Kidney epithelial cell (primary cell): ENCODE results near the gene MSL1. TPM values are rescaled to one million over a fixed set of nuclear protein-coding genes. Genes with fewer than 3 reads are reported as not detected.

Experiments used
- DNase-seq: peaks from one replicate; pipeline ENCODE4 v3.0.0-alpha.2; 2010; ENCODE audit warnings: low read depth
- H3K27me3 ChIP-seq: 2 replicates; pipeline ENCODE4 v1.6.0; 2011; ENCODE audit warnings: low read length; ENCODE audit not compliant: control insufficient read depth, insufficient read depth
- H3K36me3 ChIP-seq: 2 replicates; pipeline ENCODE4 v1.5.1; 2011; ENCODE audit warnings: low read length; ENCODE audit not compliant: control insufficient read depth, insufficient read depth
- H3K4me3 ChIP-seq: 2 replicates; pipeline ENCODE4 v1.5.1; 2011; ENCODE audit warnings: low read depth, mild to moderate bottlenecking, control low read depth, low read length
- total RNA-seq: library from RNA; depleted of rRNA; stranded (reverse); fragments of >200 nt; gene quantifications from 2 replicates; pipeline ENCODE4 v1.2.3, GENCODE V29; 2015
- TF ChIP-seq, protein P1 (sequence below): IDR thresholded peaks from 2 replicates; pipeline ENCODE4 v1.5.1; 2011; ENCODE audit warnings: mild to moderate bottlenecking, moderate library complexity, low read length, control low read depth, inconsistent platforms; ENCODE audit not compliant: insufficient read depth, poor library complexity, severe bottlenecking

MSL1 gene
- total RNA-seq, 1 donor from 2014 or later = 40.6 TPM

DNA sequence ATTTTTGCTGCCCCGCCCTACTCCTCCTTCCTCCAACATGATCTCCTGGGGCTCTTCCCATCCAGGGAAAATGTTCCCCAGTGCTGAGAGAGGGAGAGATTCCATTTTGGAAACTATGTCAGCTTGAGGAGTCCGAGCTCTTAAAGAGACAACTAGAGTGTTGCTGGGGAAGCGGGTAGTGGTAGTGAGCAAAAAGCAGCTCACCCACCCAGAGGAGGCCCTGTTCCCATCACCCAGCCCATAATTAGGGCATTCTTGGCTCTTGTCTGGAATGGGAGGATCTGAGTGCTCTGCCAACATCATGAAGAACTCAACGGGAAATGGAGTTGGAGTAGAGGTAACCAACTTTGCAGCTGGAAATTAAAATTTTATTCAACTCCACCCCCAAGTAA, 9.1 kb upstream of the MSL1 start:
- TF ChIP-seq, protein P1, sequence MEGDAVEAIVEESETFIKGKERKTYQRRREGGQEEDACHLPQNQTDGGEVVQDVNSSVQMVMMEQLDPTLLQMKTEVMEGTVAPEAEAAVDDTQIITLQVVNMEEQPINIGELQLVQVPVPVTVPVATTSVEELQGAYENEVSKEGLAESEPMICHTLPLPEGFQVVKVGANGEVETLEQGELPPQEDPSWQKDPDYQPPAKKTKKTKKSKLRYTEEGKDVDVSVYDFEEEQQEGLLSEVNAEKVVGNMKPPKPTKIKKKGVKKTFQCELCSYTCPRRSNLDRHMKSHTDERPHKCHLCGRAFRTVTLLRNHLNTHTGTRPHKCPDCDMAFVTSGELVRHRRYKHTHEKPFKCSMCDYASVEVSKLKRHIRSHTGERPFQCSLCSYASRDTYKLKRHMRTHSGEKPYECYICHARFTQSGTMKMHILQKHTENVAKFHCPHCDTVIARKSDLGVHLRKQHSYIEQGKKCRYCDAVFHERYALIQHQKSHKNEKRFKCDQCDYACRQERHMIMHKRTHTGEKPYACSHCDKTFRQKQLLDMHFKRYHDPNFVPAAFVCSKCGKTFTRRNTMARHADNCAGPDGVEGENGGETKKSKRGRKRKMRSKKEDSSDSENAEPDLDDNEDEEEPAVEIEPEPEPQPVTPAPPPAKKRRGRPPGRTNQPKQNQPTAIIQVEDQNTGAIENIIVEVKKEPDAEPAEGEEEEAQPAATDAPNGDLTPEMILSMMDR = no peak
- Histone ChIP-seq H3K36me3 (no peaks in the 10 kb centered on the region), H3K27me3 (no peaks in the 10 kb centered on the region), H3K4me3 (no peak overlapping the region)
- no peak for DNase-seq

DNA sequence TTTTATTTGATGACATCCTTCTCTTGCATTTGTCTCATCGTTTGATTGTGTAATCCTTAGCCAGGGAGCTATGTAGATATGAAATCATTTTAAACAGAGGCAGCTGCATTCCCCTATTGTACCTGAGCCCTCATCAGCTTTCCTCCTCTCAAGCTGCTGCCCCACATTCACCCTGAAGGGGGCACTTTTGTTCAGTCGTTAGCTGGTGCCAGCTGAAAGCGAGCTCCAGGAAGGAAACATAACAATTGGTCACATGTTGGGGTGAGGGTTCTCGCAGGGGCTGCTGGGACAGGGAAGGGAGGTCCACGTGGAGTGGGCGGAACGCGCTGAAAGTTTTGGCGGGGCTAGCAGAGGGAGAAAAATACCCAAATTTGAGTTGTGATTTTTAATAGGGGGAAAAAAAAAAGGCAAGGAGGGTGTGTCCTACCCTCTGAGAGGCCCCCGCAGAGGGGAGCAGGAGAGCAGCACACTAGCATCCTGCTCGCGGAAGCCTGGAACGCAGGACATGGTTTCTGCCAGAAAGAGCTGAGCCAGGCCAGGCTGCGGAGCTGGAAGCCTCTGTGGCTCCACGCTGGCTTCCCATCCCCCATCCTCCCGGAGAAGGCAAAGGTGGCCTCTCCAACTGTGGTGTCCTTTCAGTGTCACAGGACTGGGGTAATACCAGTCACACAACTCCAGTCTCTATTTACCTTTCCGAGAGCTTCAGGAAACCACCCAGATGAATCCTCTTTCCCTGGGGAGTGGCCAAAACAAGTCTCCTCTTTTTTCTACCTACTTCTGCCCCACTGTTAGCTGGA, 8.5 kb upstream of the MSL1 start:
- TF ChIP-seq, protein P1 = peak; percentile 87
- peak overlapping the region; percentile 37 for H3K4me3 ChIP-seq
- no peak for DNase-seq
- no peaks in the 10 kb centered on the region for H3K36me3 ChIP-seq
- H3K27me3 ChIP-seq = no peaks in the 10 kb centered on the region

DNA sequence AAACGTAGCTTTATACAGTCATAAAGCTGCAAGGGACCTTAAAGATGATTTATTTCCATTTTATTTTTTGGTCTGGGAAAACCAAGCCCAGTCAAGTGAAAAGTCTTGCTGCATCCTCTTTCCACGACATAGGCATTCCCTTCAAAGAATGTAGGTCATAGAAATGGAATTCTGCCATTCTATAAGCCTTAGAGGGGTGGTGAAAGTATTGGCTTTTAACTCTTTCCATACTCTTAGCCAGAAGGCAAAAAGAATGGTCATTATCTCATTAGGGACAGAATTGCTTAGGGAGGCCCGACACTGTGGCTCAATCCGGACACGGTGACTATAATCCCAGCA, 7.9 kb upstream of the MSL1 start:
- H3K4me3 ChIP-seq = no peak overlapping the region
- no peak for DNase-seq
- no peaks in the 10 kb centered on the region for H3K36me3 ChIP-seq
- TF ChIP-seq, protein P1 = no peak
- no peaks in the 10 kb centered on the region for H3K27me3 ChIP-seq

DNA sequence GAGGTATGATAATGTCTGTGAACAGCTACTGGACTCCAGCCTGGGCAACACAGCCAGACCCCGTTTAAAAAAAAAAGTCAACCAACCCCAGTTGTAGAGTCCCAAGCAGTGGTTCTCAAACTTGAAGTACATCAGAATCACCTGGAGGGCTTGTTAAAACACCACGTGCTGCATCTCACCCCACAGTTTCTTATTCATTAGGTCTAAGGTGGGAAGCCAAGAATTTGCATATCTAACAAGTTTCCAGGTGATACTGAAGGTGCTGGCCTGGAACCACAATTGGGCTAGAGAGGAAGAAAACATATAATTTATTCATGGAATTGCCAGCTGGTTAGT, 6.7 kb upstream of the MSL1 start:
- H3K4me3 ChIP-seq = no peak overlapping the region
- TF ChIP-seq, protein P1 = no peak
- no peak for DNase-seq
- no peaks in the 10 kb centered on the region for H3K27me3 ChIP-seq
- no peaks in the 10 kb centered on the region for H3K36me3 ChIP-seq

DNA sequence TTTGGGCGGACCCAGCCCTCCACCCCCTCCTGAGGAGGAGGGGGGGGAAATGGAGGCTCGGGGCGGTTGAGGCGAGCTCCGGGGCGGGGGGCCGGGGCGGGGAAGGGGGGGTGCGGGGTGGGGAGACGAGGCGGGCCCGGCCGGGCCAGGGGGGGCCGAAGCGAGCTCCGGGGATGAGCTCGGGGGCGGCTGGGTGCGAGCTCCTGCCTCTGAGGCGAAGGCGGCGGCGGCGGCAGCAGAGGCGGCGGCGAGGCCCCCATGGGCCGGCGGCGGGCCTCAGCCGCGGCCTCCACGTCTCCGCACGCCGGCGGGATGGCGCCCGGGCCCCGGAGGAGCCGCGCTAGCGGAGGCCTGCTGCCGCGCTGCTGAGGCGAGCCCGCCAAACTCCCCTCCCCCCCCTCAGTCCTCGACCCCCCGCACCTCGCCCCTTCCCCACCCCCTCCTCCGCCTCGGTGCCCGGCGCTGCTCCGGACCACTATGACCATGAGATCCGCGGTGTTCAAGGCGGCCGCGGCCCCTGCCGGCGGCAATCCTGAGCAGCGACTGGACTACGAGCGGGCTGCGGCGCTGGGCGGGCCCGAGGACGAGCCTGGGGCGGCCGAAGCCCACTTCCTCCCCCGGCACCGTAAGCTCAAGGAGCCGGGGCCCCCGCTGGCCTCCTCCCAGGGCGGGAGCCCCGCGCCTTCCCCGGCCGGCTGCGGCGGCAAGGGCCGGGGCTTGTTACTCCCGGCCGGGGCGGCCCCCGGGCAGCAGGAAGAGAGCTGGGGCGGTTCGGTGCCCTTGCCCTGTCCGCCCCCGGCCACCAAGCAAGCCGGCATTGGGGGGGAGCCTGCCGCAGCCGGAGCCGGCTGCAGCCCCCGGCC, 596 bp downstream of the MSL1 start:
- no peak for DNase-seq
- H3K4me3 ChIP-seq = peak overlapping the region; percentile 89
- no peaks in the 10 kb centered on the region for H3K27me3 ChIP-seq
- TF ChIP-seq, protein P1 = no peak
- H3K36me3 ChIP-seq = peaks cover under 1% of the 10 kb centered on the region
